Measurements from ENCODE around the gene DEFB108B. TPM values are rescaled to one million over a fixed set of nuclear protein-coding genes. Genes with fewer than 3 reads are reported as not detected.
"Not testable (repeated sequence)": the region's sequence is repeated elsewhere in the genome, so short reads cannot be mapped to it uniquely, and the experiment has no call there.

DEFB108B gene
- total RNA-seq, 4 donors from 2014 or later, result not detected

- H3K9me3 ChIP-seq; H3K27me3 ChIP-seq; H3K4me3 ChIP-seq; DNase-seq (ENCODE audit: low spot score in 2 of 2); H3K36me3 ChIP-seq; H3K4me1 ChIP-seq: not testable (repeated sequence)
- 64% methylated on average over 5 of the region's 6 CpGs for WGBS
- peak overlapping the region; percentile 18 for H3K27ac ChIP-seq
These were observed 9.7 kb downstream of the DEFB108B start for GRCh38 chr11:71842720-71843119.

DNA sequence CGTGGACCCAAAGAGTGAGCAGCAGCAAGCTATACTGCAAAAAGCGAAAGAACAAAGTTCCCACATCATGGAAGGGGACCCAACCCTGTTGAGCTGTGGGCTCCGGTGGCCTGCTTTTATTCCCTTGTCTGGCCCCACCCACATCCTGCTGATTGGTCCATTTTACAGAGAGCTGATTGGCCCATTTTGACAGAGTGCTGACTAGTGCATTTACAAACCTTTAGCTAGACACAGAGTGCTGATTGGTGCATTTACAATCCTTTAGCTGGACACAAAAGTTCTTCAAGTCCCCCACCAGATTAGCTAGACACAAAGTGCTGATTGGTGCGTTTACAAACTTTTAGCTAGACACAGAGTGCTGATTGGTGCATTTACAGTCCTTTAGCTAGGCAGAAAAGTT is 10.4 kb downstream of the DEFB108B start:
- not testable (repeated sequence) for H3K4me1 ChIP-seq; H3K36me3 ChIP-seq; H3K27me3 ChIP-seq; H3K27ac ChIP-seq; H3K9me3 ChIP-seq; DNase-seq (ENCODE audit: low spot score in 2 of 2); H3K4me3 ChIP-seq
- WGBS, result 94% methylated on average over 4 of the region's 4 CpGs

- H3K4me1 ChIP-seq, result no peaks in the 10 kb centered on the region
- H3K27me3 ChIP-seq, result no peaks in the 10 kb centered on the region
- TF ChIP-seq, protein P1, sequence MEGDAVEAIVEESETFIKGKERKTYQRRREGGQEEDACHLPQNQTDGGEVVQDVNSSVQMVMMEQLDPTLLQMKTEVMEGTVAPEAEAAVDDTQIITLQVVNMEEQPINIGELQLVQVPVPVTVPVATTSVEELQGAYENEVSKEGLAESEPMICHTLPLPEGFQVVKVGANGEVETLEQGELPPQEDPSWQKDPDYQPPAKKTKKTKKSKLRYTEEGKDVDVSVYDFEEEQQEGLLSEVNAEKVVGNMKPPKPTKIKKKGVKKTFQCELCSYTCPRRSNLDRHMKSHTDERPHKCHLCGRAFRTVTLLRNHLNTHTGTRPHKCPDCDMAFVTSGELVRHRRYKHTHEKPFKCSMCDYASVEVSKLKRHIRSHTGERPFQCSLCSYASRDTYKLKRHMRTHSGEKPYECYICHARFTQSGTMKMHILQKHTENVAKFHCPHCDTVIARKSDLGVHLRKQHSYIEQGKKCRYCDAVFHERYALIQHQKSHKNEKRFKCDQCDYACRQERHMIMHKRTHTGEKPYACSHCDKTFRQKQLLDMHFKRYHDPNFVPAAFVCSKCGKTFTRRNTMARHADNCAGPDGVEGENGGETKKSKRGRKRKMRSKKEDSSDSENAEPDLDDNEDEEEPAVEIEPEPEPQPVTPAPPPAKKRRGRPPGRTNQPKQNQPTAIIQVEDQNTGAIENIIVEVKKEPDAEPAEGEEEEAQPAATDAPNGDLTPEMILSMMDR (IDR thresholded peaks at IDR 0.05), result no peak
- DNase-seq (ENCODE audit: low spot score in 2 of 2), result no peak
- WGBS, result 96% methylated on average over 15 of the region's 15 CpGs
- H3K9me3 ChIP-seq, result no peaks in the 10 kb centered on the region
- H3K36me3 ChIP-seq, result no peaks in the 10 kb centered on the region
- no peak overlapping the region for H3K4me3 ChIP-seq
- H3K27ac ChIP-seq, result no peak overlapping the region
These were observed 10.9 kb downstream of the DEFB108B start for GRCh38 chr11:71843858-71844257.

- H3K27me3 ChIP-seq; H3K4me3 ChIP-seq; H3K36me3 ChIP-seq; H3K4me1 ChIP-seq; H3K9me3 ChIP-seq; H3K27ac ChIP-seq; DNase-seq (ENCODE audit: low spot score in 2 of 2): not testable (repeated sequence)
- whole genome bisulfite sequencing, result 90% methylated on average over 2 of the region's 2 CpGs
These were observed 20.9 kb downstream of the DEFB108B start for GRCh38 chr11:71853895-71854294.

GRCh38 chr11:71855880-71856279 is 22.9 kb downstream of the DEFB108B start:
- H3K9me3 ChIP-seq; H3K4me1 ChIP-seq; H3K27ac ChIP-seq; H3K27me3 ChIP-seq; H3K36me3 ChIP-seq; H3K4me3 ChIP-seq; DNase-seq (ENCODE audit: low spot score in 2 of 2): not testable (repeated sequence)
- 70% methylated on average over 2 of the region's 2 CpGs for WGBS

DNA sequence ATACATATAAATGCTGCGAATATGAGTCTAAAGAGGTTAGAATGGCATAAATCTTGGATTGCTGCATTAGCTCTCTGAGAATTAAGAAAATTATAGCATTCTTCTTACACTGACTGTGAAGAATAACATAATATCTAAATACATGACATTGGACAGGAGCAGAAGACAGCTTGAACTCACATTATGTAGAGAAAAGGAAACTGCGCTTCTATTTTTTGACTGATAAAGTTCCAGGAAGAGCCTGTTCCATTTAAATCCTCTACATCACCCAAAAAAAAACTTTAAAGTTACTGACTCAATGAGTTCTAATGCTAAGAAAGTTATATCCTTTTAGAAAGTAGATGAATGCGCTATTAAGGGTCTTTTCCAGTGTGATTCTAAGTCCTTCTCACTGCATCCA is 27.8 kb downstream of the DEFB108B start:
- not testable (repeated sequence) for H3K27ac ChIP-seq; DNase-seq (ENCODE audit: low spot score in 2 of 2); H3K9me3 ChIP-seq; H3K4me3 ChIP-seq; H3K27me3 ChIP-seq; H3K4me1 ChIP-seq; H3K36me3 ChIP-seq
- WGBS, result 89% methylated on average over 3 of the region's 3 CpGs

DNA sequence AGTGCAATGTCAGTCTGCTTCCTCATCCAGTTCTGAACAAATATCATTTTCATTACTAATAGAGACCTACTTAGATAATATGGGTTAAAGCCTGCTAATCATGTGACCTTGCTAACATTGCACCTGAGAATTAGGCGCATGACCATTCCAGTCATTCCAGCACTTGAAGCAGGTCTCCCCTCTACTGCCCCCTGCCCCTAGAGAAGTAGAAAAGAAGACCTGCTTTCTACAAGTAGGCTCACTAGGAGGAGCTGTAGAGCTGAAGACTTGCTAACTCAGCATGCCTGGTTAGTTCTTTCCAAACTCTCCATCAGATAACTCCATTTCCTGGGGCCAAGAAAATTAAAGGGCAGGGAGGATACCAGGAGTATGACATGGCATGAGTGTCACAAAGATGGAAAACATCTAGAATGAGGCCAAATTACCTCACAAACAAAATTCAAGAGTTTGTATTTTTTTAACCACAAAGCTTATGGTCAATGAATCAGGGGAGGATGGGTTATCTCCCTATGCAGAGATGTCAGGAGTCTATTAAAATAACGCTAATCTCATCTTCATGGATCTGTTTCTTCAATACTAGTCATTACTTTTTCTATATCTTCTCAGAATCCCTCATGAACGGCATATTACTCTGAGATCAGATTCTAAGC is 31.1 kb downstream of the DEFB108B start:
- WGBS, result 63% methylated on average over 3 of the region's 3 CpGs
- not testable (repeated sequence) for DNase-seq (ENCODE audit: low spot score in 2 of 2); H3K4me1 ChIP-seq; H3K27ac ChIP-seq; H3K9me3 ChIP-seq; H3K36me3 ChIP-seq; H3K4me3 ChIP-seq; H3K27me3 ChIP-seq
- TF ChIP-seq, protein P1 (IDR thresholded peaks at IDR 0.05), result peak in 1 of 2 donors; percentile 37

DNA sequence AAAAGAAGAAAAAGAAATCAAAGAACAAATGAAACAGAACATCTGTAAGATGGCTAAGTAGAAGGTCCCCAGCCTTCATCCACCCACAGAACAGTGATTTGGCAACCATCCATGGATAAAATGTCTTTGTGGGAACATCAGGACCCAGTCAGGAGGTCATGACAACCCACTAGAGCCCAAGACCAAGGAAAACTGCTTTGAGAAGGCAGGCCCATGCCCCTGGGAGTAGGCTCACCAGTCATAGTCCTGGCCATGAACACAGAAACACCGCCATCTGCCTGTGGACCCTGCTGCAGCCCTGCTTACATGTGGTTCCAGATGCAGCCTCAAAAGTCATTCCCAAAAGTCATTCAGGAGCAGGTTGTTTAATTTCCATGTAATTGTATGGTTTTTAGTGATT is 34.2 kb downstream of the DEFB108B start:
- not testable (repeated sequence) for H3K27ac ChIP-seq; H3K4me3 ChIP-seq; H3K36me3 ChIP-seq; H3K27me3 ChIP-seq; DNase-seq (ENCODE audit: low spot score in 2 of 2); H3K9me3 ChIP-seq; H3K4me1 ChIP-seq
- 90% methylated on average over 1 of the region's 1 CpG for WGBS

DNA sequence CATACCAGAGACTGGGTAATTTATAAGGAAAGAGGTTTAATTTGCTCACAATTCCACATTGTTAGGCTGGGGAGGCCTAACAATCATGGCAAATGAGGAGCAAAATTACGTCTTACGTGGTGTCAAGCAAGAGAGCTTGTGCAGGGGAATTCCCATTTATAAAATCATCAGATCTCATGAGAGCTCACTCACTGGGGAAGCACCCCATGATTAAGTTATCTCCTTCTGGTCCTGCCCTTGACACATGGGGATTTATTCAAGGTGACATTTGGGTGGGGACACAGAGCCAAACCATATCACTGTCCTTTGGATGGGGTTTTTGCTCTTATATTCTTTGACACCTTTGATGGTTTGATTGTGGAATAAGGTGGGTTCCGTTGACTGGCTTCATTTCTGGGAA is 36.9 kb downstream of the DEFB108B start:
- not testable (repeated sequence) for H3K27ac ChIP-seq; H3K4me1 ChIP-seq; DNase-seq (ENCODE audit: low spot score in 2 of 2); H3K9me3 ChIP-seq; H3K4me3 ChIP-seq; H3K27me3 ChIP-seq; H3K36me3 ChIP-seq
- 90% methylated on average over 3 of the region's 3 CpGs for WGBS

- H3K9me3 ChIP-seq; H3K4me1 ChIP-seq; H3K4me3 ChIP-seq; H3K27ac ChIP-seq; DNase-seq (ENCODE audit: low spot score in 2 of 2); H3K27me3 ChIP-seq; H3K36me3 ChIP-seq: not testable (repeated sequence)
These were observed 37.7 kb downstream of the DEFB108B start for GRCh38 chr11:71870661-71871060.

- H3K4me3 ChIP-seq; H3K9me3 ChIP-seq; H3K27ac ChIP-seq; DNase-seq (ENCODE audit: low spot score in 2 of 2); H3K27me3 ChIP-seq; H3K4me1 ChIP-seq; H3K36me3 ChIP-seq: not testable (repeated sequence)
- 54% methylated on average over 2 of the region's 2 CpGs for whole genome bisulfite sequencing
These were observed 43.3 kb downstream of the DEFB108B start for GRCh38 chr11:71876262-71876661.

DNA sequence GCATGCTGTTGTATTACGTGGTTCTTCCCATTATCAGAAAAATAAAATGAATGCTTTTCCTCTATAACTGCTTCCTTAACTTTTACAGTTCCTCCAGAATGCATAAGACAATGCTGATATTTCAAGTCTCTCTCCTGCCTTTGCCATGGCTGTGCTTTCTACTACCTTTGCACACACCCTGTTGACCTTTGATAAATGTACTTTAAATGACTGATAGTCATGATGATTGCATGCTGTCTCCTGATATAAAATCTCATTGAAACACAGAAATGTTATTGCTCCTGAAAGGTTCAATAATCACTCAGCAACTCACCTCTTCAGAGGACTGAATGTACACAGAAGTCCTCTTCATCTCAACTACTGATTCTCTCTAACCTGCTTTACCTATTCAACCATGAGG is 45.1 kb downstream of the DEFB108B start, which contains the start of gene DEFB131B:
TSS of gene DEFB131B (plus strand) at position 395 of the 400 bp plus-strand sequence. CDS start at position 395, 0 bp downstream.
- H3K4me3 ChIP-seq; H3K4me1 ChIP-seq; H3K27me3 ChIP-seq; H3K27ac ChIP-seq; H3K36me3 ChIP-seq; H3K9me3 ChIP-seq; DNase-seq (ENCODE audit: low spot score in 2 of 2): not testable (repeated sequence)
- WGBS, result 88% methylated on average over 1 of the region's 1 CpG

DNA sequence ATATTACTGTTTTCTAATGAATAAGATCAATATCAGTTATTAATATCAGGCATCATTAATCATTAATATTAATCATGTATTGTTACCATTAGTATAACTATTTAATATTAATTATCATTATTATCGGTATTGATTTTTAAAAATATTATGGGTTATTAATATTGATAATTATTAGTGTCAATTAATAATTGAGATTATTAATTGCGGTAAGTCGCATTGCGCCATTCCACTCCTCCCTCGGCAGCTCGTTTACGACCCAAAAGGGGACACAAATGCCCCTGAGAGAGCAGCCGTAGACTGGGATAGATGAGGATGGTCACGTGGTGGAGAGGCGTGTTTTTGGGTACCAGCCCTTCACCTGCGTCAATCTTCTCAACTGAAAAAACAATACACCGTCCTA is 52.8 kb downstream of the DEFB108B start:
- H3K4me1 ChIP-seq; H3K27ac ChIP-seq; H3K36me3 ChIP-seq; H3K27me3 ChIP-seq; H3K4me3 ChIP-seq; DNase-seq (ENCODE audit: low spot score in 2 of 2); H3K9me3 ChIP-seq: not testable (repeated sequence)
- WGBS, result 97% methylated on average over 12 of the region's 12 CpGs
